Measurements from ENCODE around the gene ZFYVE16.
A peak's percentile ranks its signal among the peaks of the same experiment; 100 is the strongest.
"Not testable (repeated sequence)": the region's sequence is repeated elsewhere in the genome, so short reads cannot be mapped to it uniquely, and the experiment has no call there.

ZFYVE16 gene

GRCh38 chr5:80407735-80408483 is at the start of gene ZFYVE16:
ZFYVE16 (plus strand) TSS chr5:80408064; CDS start chr5:80434148, 26,084 bp downstream.
- DNase-seq = peak; percentile 64 to 99 (median 96)

GRCh38 chr5:80360914-80361444 is 46.9 kb upstream of the ZFYVE16 start:
- no peak for DNase-seq

- DNase-seq = no peak
These were observed 43.0 kb upstream of the ZFYVE16 start for GRCh38 chr5:80364892-80365291.

- peak in 4 of 56 donors; percentile 9 to 13 (median 10) for DNase-seq
These were observed 39.0 kb upstream of the ZFYVE16 start for GRCh38 chr5:80368661-80369480.

- DNase-seq = peak in 3 of 56 donors; percentile 3 to 14 (median 10)
These were observed 38.3 kb upstream of the ZFYVE16 start for GRCh38 chr5:80369521-80369920.

GRCh38 chr5:80370390-80370789 is 37.5 kb upstream of the ZFYVE16 start:
- peak in 3 of 56 donors; percentile 7 to 12 (median 10) for DNase-seq

- DNase-seq = peak in 4 of 56 donors; percentile 3 to 12 (median 10)
These were observed 35.1 kb upstream of the ZFYVE16 start for GRCh38 chr5:80372780-80373179.

- DNase-seq = no peak
These were observed 33.7 kb upstream of the ZFYVE16 start for GRCh38 chr5:80374188-80374587.

- DNase-seq = no peak
These were observed 31.3 kb upstream of the ZFYVE16 start for GRCh38 chr5:80376557-80376956.

GRCh38 chr5:80382488-80382887 is 25.4 kb upstream of the ZFYVE16 start:
- DNase-seq = no peak

- DNase-seq = no peak
These were observed 20.6 kb upstream of the ZFYVE16 start for GRCh38 chr5:80387063-80387768.

GRCh38 chr5:80389580-80389979 is 18.3 kb upstream of the ZFYVE16 start:
- peak in 1 of 56 donors; percentile 22 for DNase-seq

GRCh38 chr5:80390413-80390812 is 17.5 kb upstream of the ZFYVE16 start:
- not testable (repeated sequence) for DNase-seq

- not testable (repeated sequence) for DNase-seq
These were observed 16.6 kb upstream of the ZFYVE16 start for GRCh38 chr5:80391267-80391666.

GRCh38 chr5:80399526-80400239 is 8.2 kb upstream of the ZFYVE16 start:
- DNase-seq = no peak

- DNase-seq = not testable (repeated sequence)
These were observed 7.5 kb upstream of the ZFYVE16 start for GRCh38 chr5:80400368-80400767.

- no peak for DNase-seq
These were observed 4.1 kb upstream of the ZFYVE16 start for GRCh38 chr5:80403782-80404181.

GRCh38 chr5:80406980-80407734 is 707 bp upstream of the ZFYVE16 start:
- DNase-seq = peak in 3 of 56 donors; percentile 13 to 90 (median 35)

GRCh38 chr5:80408484-80409366 is 861 bp downstream of the ZFYVE16 start:
- peak in 18 of 56 donors; percentile 13 to 87 (median 68) for DNase-seq

Measured in nucleus accumbens (tissue), 56 donors.